NCI-H2196 (cell line): Measurements from ENCODE around the gene ERBB4.

Experiments used
- DNase-seq: peaks from one replicate; lab custom pipeline; 2025; ENCODE audit not compliant: unreplicated experiment; lab: John Stamatoyannopoulos, UW

The ERBB4 gene

DNA sequence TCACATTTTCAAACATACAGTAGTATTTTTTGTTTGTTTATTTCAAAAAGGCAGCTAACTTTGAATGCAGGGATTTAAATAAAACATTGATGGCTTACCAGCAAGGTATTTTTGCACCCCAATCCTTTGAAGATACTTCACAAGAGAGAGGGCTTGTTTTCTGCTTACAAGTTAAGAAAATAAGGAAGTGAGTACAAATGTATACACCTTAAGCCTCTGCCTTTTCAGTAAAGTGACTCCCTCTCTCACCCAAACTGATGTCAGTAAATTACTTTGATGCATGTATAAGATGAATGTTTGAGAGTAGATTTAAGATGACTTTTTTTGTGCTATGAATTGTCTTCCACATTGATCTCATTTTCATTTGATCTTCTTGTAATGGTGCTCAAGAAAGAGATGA is 1162.2 kb downstream of the ERBB4 start:
- no peak for DNase-seq

DNA sequence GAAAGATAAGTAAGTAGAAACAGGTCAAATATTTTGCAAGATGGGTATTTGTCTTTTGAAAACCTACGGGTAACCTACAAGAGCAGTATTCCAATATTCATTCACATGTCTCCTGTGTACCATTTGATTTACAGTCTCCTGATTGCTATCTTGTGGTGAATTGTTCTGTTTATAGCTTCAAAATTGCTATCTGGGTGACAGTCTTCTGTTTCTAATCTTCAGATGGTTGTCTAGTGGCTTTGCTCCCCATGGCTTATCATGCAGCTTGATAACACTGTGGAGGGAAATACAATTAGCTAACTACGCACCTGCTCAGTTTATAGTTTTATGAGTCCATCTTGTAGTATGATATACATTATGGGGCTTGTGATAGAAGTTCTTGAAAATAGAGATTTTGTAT is 1165.4 kb downstream of the ERBB4 start:
- no peak for DNase-seq

DNA sequence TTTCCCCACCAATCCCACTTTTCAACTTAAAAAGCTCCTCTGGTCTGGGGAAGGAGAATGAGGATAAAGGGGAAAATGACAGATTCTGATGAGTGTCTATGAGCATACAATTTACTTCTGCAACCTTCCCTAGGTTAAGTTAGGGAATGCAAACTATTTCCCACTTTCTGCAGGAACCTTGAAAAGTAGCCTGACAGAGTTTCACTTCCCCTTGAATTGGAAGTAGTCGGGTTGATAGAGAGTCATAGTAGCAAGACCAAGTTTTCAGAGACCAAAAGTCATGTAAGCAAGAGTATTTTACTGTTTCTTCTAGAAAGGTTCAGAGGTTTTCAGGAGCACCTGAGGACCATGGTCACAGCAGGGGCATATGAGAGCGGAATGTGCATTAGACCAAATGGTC is 1167.1 kb downstream of the ERBB4 start:
- DNase-seq: no peak

DNA sequence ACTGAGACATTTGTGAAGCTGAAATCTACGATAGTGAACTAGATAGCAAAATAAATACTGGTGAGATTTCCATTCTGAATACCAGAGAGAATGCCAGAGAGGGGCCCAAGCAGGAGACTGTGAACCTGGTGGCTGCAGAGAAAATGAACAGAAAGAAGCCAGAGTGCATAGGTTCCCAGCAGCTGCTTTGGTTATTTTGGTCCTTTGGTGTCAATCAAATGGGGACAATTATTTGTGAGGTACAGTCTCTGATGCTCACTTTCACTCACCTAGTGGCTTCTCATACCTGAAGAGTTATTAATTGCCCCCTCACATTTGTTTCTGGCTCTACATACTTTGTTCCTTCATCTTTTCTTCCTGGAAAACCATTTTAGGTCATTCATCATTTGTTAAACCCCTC is 1170.1 kb downstream of the ERBB4 start:
- DNase-seq: no peak

DNA sequence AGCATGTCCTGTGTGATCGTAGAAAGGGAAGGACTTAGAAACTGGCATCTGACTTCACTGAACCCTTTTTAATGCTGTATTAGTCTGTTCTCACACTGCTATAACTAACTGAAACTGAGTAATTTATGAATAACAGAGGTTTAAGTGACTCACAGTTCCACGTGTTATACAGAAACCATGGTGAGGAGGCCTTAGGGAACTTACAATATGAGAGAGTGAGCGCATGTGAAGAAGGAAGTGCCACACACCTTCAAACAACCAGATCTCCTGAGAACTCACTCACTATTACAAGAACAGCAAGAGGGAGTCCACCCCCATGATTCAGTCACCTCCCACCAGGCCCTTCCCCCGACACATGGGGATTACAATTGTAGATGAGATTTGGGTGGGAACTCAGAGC is 1170.9 kb downstream of the ERBB4 start:
- no peak for DNase-seq

DNA sequence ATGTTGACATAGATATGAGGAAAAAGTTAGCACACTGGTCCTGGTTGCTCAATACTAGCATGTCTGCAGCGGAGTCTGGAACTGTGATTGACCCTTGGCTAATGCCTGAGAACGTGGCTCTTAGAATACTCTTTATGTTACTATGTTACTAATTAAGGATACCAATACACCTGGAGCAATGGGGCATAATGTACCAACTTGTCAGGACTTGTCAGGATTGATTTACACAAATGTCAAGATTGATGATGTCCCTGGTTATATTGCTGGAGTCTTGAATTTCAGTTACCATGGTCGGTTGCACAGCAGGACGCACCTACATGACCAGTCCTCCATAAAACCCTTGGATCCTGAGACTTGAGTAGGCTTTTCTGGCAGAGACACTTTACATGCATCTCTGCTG is 1171.3 kb downstream of the ERBB4 start:
- DNase-seq: no peak

DNA sequence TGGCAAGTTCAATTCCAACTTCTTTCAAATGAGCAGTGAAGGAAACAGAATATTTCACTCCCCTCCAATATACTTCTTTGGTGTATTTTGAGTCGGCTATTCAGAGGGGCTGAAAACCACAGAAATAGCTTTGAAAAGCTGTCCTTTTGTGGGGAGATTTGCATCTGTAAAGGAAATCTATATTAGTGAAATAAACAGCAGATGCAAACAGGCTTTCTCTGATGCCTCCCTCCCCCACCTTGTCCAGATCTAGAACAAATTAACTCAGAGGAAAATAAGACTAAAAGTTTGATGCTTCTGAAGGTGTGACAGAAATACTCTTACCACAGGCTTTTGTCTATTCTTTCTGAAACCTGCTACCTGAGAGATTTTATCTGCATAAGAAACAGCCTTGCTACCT is 1173.7 kb downstream of the ERBB4 start:
- DNase-seq: no peak

DNA sequence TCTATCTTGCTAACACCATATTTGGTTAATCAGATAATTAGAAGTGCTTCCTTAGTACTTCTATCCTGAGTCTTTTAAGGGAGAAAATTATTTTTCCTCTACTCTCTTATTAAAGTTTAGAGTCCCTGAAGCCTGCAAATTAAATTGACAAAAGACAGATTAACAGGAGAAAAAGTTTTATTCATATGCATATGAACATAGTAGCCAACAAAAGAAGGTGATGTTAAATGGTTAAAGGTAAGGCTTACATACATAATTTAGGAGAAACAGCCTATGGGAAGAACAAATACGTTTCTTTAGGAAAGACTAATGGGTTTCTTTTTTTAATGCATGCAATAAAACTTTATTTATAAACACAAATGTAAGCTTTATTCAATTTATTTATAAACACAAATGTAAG is 1177.2 kb downstream of the ERBB4 start:
- DNase-seq: no peak

DNA sequence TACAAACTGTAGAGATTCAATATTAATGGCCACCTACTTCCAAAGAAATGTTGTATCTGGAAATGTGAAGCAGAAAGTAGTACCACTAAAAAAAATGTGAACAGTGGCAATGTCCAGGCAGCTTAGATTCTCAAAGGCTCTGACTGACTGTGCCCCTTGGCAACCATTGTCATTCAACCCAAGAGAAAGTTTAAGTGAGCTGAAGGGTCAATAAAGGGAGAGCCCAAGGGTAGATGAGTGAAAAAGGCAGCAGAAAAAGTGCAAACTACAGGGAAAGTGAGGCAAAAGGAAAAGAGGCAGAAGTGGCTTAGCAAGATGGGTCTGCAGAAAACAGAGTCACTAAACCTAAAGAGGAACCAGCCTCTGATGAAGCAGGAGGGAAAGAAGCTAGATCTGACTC is 1179.3 kb downstream of the ERBB4 start:
- DNase-seq: no peak

DNA sequence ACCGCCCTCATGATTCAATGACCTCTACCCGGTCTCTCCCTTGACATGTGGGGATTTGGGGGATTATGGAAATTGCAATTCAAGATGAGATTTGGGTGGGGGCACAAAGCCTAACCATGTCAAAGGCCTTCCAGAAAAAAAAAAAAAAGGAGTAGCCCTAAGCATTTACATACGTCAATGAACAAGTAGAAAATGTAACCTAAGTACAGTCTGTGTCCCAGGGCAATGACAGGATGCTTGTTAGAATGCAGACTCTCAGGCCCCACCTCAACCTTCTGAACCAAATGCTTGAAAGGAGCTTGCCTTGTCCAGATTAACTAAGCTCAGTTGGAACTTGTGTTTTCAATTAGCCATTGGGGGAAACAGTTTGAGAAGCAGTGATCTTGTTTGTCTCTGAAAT is 1180.1 kb downstream of the ERBB4 start:
- no peak for DNase-seq

DNA sequence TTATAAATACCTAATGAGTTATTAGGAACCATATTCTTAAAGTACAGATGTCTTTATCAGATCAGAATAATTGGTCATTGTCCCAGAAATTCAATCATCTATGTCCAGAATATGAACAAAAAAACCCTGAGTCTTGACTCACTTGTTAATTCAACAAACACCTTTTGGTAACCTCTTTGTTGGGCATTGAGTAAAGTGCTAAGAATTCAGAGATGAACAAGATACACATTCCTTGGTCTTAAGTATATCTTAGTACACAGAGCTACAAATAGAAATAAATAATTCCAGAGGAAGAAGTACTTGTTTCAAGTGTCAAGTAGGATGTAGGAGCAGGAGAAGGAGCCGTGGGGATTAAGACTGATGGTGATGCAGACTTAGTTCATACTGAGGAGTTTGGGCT is 1184.1 kb downstream of the ERBB4 start:
- DNase-seq: no peak

DNA sequence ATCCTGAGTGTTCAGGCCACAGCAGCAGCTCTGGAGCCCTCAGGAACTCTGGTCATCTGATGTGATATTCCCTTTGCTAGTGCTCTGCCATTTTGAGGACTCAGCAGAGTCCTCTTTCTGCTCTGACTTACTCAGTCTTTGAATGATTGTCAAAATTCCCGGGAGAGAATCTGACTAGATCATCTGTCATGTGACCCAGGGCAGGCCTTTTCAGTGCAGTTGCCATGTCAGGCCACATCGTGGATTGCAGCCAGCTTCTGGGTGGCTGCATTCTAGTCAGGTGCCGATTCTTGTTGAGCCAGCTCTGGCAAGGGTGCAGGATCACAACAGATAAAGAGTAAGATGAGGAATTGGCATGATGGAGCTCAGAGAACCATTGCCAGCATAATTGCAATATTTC is 1186.6 kb downstream of the ERBB4 start:
- DNase-seq: peak; percentile 48

DNA sequence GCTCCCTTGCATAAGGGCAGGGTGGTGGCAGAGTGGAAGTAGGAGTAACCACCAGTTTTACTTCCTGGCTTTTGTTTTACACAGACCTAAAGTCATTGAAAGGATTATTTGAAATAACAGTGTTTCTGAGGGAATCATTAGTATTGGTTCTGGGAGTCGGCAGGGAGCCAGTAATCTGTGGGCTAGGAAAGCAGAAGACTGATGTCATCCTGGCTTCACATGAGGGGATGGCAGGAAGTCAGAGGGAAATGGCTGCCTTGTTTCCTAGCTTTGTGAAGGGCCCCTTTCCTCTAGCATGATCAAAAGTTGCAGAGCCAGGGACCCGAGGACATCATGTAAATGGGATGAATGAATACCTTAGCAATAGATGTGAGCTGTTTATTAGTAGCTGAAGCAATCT is 1189.6 kb downstream of the ERBB4 start:
- DNase-seq: no peak

DNA sequence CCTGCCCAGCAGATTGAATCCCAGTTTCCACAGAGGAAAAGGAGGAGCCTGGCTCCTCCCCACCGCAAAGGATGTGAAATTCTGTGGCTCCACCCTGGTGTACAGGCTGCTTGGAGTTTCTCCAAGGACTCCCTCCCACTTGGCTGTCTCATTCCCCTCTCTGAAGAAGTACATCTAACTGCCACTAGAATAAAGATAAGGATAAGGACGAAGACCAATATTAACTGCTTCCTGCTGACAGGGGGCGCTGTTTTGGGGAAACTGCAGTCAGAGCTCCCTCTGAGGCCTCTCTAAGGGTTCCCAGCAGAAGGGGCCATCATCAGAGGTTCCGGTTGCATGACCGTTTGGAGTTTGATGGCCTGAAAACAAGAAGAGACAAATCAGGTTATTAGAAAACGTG is 1191.3 kb downstream of the ERBB4 start:
- DNase-seq: no peak

DNA sequence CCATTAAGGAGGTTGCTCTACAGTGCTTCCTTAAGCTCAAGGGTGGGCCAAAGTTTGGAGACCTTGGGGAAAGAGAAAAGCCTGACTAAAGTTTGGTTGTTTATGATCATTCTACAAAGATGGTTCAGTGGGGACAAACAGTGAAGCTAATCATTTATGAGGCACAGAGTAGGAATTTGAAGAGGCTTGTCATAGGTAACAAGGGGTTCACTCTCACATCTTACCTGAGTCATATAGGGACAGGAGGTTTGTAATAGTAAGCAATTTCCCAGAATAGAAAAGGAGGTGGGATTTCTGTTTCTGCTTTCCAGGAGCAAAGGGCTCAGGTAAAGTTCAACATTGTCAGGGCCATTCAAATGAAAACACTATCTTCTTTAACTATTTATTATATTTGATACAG is 1194.3 kb downstream of the ERBB4 start:
- DNase-seq: no peak

DNA sequence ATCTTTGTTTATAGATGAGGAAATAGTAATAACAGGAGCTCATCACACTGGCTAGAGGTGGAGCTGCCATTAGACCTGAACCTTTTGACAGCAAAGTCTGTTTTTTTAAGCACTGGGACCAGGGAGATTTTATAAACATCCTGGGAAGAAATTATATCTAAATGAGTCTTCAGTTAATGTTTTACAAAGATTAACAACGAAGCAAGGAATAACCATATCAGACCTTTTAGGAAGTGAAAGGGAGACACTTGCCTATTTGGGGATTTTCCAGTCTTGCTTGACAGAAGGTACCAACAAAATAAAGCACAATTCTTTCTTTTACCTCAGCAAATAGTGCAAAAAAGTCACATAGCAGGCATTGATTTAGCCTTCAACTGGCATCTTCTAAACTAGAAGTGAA is 1205.2 kb downstream of the ERBB4 start:
- DNase-seq: no peak

DNA sequence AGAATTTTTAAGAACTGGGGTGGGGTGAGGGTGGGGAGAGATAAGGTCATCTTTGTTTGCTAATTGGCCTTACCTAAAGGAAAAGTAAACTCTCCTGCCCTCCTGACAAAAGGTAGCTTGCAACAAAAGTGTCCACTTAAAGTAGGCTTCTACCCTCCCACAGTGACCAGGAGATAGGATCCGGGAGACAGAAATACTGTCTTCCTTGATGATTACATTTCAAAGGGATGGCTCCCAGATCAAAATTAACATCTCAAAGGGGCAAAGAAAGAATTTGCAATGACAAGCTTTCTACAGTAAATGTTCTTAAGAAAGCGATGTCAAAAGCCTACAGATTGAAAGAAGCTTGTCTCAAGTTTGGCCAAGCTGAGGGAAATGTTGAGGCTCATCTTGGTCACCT is 1206.9 kb downstream of the ERBB4 start:
- DNase-seq: no peak

DNA sequence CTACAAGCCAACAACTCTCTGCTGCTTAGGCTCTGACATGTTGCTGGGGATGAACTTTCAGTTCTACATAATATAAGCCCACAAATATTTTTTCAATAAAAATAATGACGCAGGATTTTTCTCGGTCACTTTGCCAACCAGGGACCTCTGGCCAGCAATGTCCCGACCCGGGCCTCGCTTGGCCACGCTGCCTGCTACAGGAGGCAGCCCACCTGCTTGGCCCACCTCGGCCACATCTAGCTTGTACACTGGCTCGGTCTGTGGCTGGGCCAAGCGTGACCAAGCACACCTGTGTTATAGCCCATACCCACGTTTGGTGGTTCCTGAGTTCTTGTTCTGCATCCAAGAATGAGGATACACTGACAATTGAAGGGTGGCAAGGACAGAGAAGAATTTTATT is 1208.7 kb downstream of the ERBB4 start:
- DNase-seq: no peak

DNA sequence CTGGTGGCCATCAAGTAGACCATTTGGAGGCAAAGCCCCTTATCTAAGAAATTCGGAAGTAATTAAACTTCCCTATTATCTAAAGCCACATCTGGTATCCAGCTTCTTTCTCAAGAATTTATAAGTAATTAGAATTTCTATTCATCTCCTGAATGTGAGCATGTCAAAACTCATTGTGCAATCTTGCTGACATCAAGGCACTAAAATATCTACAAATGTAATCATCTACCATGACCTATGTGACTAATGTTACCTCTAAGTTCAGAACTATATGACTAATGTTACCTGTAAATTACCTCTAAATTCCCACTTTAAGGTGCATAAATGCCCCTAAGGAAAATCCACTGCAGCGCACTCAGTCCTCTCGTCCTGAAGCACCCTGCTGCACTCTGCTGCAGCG is 1209.2 kb downstream of the ERBB4 start:
- DNase-seq: no peak

DNA sequence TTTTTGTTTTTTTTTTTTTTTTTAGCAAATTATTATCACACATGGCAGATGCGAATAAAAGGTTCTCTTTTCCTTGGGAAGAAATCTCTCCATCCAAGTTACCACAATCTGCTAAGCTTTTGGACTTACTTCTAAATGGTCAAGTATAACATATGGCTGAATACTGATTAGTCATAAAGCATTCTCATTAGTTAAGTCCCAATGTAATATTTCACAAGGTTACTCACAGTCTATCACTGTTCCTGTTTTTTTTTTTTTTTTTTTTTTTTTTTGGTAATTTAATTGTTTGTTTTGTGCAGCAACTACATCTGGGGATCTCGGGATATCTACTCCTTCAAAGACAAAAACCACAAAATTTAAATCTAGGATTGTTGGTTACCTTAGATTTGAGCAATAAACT is 1210.5 kb downstream of the ERBB4 start:
- no peak for DNase-seq
